ENCODE data around the gene TSEN2. TPM values are rescaled to one million over a fixed set of nuclear protein-coding genes. Genes with fewer than 3 reads are reported as not detected.

Gene TSEN2
- total and polyA plus RNA-seq, 12 donors, result 11.1 to 27.6 (median 20.5) TPM

GRCh38 chr3:12437861-12438260 is 46.4 kb upstream of the TSEN2 start:
- Histone ChIP-seq H3K27me3 (no peaks in the 10 kb centered on the region), H3K4me3 (no peak overlapping the region), H3K9me3 (replicated peaks in 1 of 3) (no peaks in the 10 kb centered on the region), H3K27ac (no peak overlapping the region), H3K36me3 (replicated peaks in 1 of 2) (no peaks in the 10 kb centered on the region), H3K4me1 (replicated peaks in 1 of 2) (no peaks in the 10 kb centered on the region)
- WGBS, 4 donors, result 86 to 96% (median 91%) methylated on average over 12 to 13 of the region's 13 CpGs
- no peak for DNase-seq
- intact Hi-C loops (cut with DNase I), result no loop called here
- no peak for TF ChIP-seq CTCF (IDR thresholded peaks at IDR 0.05)
- no peak for TF ChIP-seq POLR2A (IDR thresholded peaks at IDR 0.05)

- TF ChIP-seq CTCF (IDR thresholded peaks at IDR 0.05), result no peak
- no peak for TF ChIP-seq POLR2A (IDR thresholded peaks at IDR 0.05)
- H3K9me3 ChIP-seq (replicated peaks in 1 of 3), result no peaks in the 10 kb centered on the region
- H3K27me3 ChIP-seq, result no peaks in the 10 kb centered on the region
- H3K4me1 ChIP-seq (replicated peaks in 1 of 2), result no peaks in the 10 kb centered on the region
- intact Hi-C loops (cut with DNase I), result no loop called here
- no peak overlapping the region for H3K4me3 ChIP-seq
- H3K27ac ChIP-seq, result no peak overlapping the region
- no peak for DNase-seq
- no peaks in the 10 kb centered on the region for H3K36me3 ChIP-seq (replicated peaks in 1 of 2)
- WGBS, 4 donors, result 79 to 88% (median 84%) methylated on average over 4 of the region's 4 CpGs
Measured at GRCh38 chr3:12438318-12438717, 46.0 kb upstream of the TSEN2 start.

- intact Hi-C loops (cut with DNase I), result no loop called here
- H3K4me1 ChIP-seq (replicated peaks in 1 of 2), result no peaks in the 10 kb centered on the region
Measured at GRCh38 chr3:12439161-12439940, 44.9 kb upstream of the TSEN2 start.

More at GRCh38 chr3:12439161-12439940, 44.9 kb upstream of the TSEN2 start:
- H3K36me3 ChIP-seq (replicated peaks in 1 of 2), result no peaks in the 10 kb centered on the region
- no peaks in the 10 kb centered on the region for H3K9me3 ChIP-seq (replicated peaks in 1 of 3)
- 79 to 85% (median 83%) methylated on average over 11 of the region's 11 CpGs for WGBS, 4 donors
- no peaks in the 10 kb centered on the region for H3K27me3 ChIP-seq
- TF ChIP-seq POLR2A (IDR thresholded peaks at IDR 0.05) (no peak), CTCF (IDR thresholded peaks at IDR 0.05) (no peak)
- DNase-seq, result no peak
- no peak overlapping the region for H3K27ac ChIP-seq
- no peak overlapping the region for H3K4me3 ChIP-seq
